Activated CD4-positive, alpha-beta T cell treated with anti-CD3 and anti-CD28 coated beads, Interleukin-2, Interleukin-4, amounts not matched to agents 100 ng/mL and 50 ng/mL, durations not matched to agents 16 hours and 8 hours (primary cell): ENCODE measurements around the gene TSPAN18.

Experiments
- DNase-seq: peaks from one replicate; pipeline ENCODE4 v3.0.0-alpha.2; 2020; ENCODE audit warnings: low spot score

Gene TSPAN18

GRCh38 chr11:44942029-44942955 is 215.5 kb downstream of the TSPAN18 start:
- DNase-seq: no peak

- DNase-seq: no peak
Observed at GRCh38 chr11:44943118-44943517, 216.4 kb downstream of the TSPAN18 start.

- DNase-seq: no peak
Observed at GRCh38 chr11:44943696-44944095, 216.9 kb downstream of the TSPAN18 start.

GRCh38 chr11:44944181-44944852 is 217.6 kb downstream of the TSPAN18 start:
- DNase-seq: no peak

- no peak for DNase-seq
Observed at GRCh38 chr11:44944853-44945235, 218.1 kb downstream of the TSPAN18 start.

- DNase-seq: no peak
Observed at GRCh38 chr11:44945666-44946065, 218.9 kb downstream of the TSPAN18 start.

- DNase-seq: no peak
Observed at GRCh38 chr11:44946263-44946662, 219.5 kb downstream of the TSPAN18 start.

GRCh38 chr11:44947114-44947513 is 220.4 kb downstream of the TSPAN18 start:
- no peak for DNase-seq

- DNase-seq: no peak
Observed at GRCh38 chr11:44948155-44948554, 221.4 kb downstream of the TSPAN18 start.

- no peak for DNase-seq
Observed at GRCh38 chr11:44949160-44950030, 222.6 kb downstream of the TSPAN18 start.

- DNase-seq: no peak
Observed at GRCh38 chr11:44950031-44950624, 223.4 kb downstream of the TSPAN18 start.

GRCh38 chr11:44950625-44951476 is 224.1 kb downstream of the TSPAN18 start, which contains the start of gene TP53I11:
TSS of gene TP53I11 (minus strand) at chr11:44950883. CDS start at chr11:44938335, 12,548 bp downstream.
- peak; percentile 30 for DNase-seq

- DNase-seq: no peak
Observed at GRCh38 chr11:44952082-44952481, 225.3 kb downstream of the TSPAN18 start.

- DNase-seq: no peak
Observed at GRCh38 chr11:44952500-44953260, 225.9 kb downstream of the TSPAN18 start.

GRCh38 chr11:44954051-44954906 is 227.5 kb downstream of the TSPAN18 start:
- DNase-seq: no peak

- no peak for DNase-seq
Observed at GRCh38 chr11:44955015-44955738, 228.4 kb downstream of the TSPAN18 start.

GRCh38 chr11:44957040-44957515 is 230.3 kb downstream of the TSPAN18 start:
- DNase-seq: no peak
